OCI-LY1 (cell line): ENCODE results near the gene IL3.

Experiments used
- H2AFZ ChIP-seq: fragments of 200-600 bp; sonication (generic), shearing (Covaris generic); 2 replicates; pipeline ENCODE4 v1.6.0; 2014; ENCODE audit warnings: antibody characterized with exemption, mild to moderate bottlenecking, low read length
- H3F3A ChIP-seq: fragments of 200-600 bp; sonication (generic), shearing (Covaris generic); 2 replicates; pipeline ENCODE4 v1.6.0; 2014; ENCODE audit warnings: mild to moderate bottlenecking, antibody characterized with exemption, low read length, moderate library complexity; ENCODE audit not compliant: insufficient read depth
- H3K27ac ChIP-seq: fragments of 200-600 bp; sonication (generic); 2 replicates; pipeline ENCODE4 v1.5.1; 2014; ENCODE audit warnings: low read length, mixed run types, mild to moderate bottlenecking, low read depth; ENCODE audit not compliant: poor library complexity, severe bottlenecking
- H3K27me3 ChIP-seq: fragments of 200-600 bp; sonication (generic); 2 replicates; pipeline ENCODE4 v1.6.0; 2014; ENCODE audit warnings: antibody characterized with exemption, mild to moderate bottlenecking, low read length, moderate library complexity; ENCODE audit not compliant: insufficient read depth
- H3K36me3 ChIP-seq: fragments of 200-600 bp; sonication (generic); 2 replicates; pipeline ENCODE4 v1.6.1; 2014; ENCODE audit warnings: mild to moderate bottlenecking, antibody characterized with exemption, low read length, moderate library complexity, mixed read lengths; ENCODE audit not compliant: insufficient read depth
- H3K4me1 ChIP-seq: fragments of 200-600 bp; sonication (generic); 2 replicates; pipeline ENCODE4 v1.5.1; 2014; ENCODE audit warnings: mild to moderate bottlenecking, low read length, moderate library complexity; ENCODE audit not compliant: insufficient read depth, severe bottlenecking
- H3K4me2 ChIP-seq: fragments of 200-600 bp; sonication (generic), shearing (Covaris generic); 2 replicates; pipeline ENCODE4 v1.6.1; 2014; ENCODE audit warnings: low read length
- H3K4me3 ChIP-seq: fragments of 200-600 bp; sonication (generic); 2 replicates; pipeline ENCODE4 v1.5.1; 2014; ENCODE audit warnings: low read length, low read depth, mild to moderate bottlenecking, mixed read lengths; ENCODE audit not compliant: poor library complexity, severe bottlenecking
- H3K79me2 ChIP-seq: fragments of 200-600 bp; shearing (Covaris generic); 2 replicates; pipeline ENCODE4 v1.6.1; 2016; ENCODE audit warnings: mixed run types, low read length, mixed read lengths; ENCODE audit not compliant: insufficient read depth
- H3K9ac ChIP-seq: fragments of 200-600 bp; sonication (generic), shearing (Covaris generic); 2 replicates; pipeline ENCODE4 v1.6.1; 2014; ENCODE audit warnings: mild to moderate bottlenecking, low read length, mixed read lengths
- H3K9me2 ChIP-seq: fragments of 200-600 bp; sonication (generic), shearing (Covaris generic); 2 replicates; pipeline ENCODE4 v1.6.1; 2014; ENCODE audit warnings: low read depth, mild to moderate bottlenecking, low read length, mixed read lengths
- H3K9me3 ChIP-seq: fragments of 200-600 bp; shearing (Covaris generic); 2 replicates; pipeline ENCODE4 v1.6.1; 2014; ENCODE audit warnings: low read length, mixed read lengths
- H4K20me1 ChIP-seq: fragments of 200-600 bp; sonication (generic), shearing (Covaris generic); 2 replicates; pipeline ENCODE4 v1.6.0; 2016; ENCODE audit warnings: mild to moderate bottlenecking, low read length; ENCODE audit not compliant: insufficient read depth
- CTCF ChIP-seq: fragments of 200-600 bp; sonication (generic), shearing (Covaris generic); IDR thresholded peaks from 2 replicates; pipeline ENCODE4 v1.5.1; 2017; ENCODE audit warnings: mild to moderate bottlenecking, antibody characterized with exemption, low read length, moderate library complexity, mixed read lengths
- EZH2 ChIP-seq: fragments of 200-600 bp; sonication (generic), shearing (Covaris generic); IDR thresholded peaks from 2 replicates; pipeline ENCODE4 v1.8.0; 2017; ENCODE audit warnings: borderline replicate concordance, mixed run types, mild to moderate bottlenecking, antibody characterized with exemption, low read length, moderate library complexity, mixed read lengths

IL3 gene

GRCh38 chr5:132026516-132027008 is 33.9 kb upstream of the IL3 start:
- Histone ChIP-seq H3K9me2 (no peaks in the 10 kb centered on the region), H4K20me1 (no peaks in the 10 kb centered on the region), H3K9ac (no peak overlapping the region), H3K9me3 (no peaks in the 10 kb centered on the region), H3K4me3 (no peak overlapping the region), H3K27ac (no peak overlapping the region), H3K4me1 (no peaks in the 10 kb centered on the region), H3K36me3 (no peaks in the 10 kb centered on the region), H3F3A (no peaks in the 10 kb centered on the region), H3K27me3 (no peaks in the 10 kb centered on the region), H3K4me2 (no peak overlapping the region), H2AFZ (no peak overlapping the region), H3K79me2 (no peaks in the 10 kb centered on the region)
- TF ChIP-seq EZH2: no peak
- no peak for TF ChIP-seq CTCF

GRCh38 chr5:132027027-132027426 is 33.4 kb upstream of the IL3 start:
- no peak overlapping the region for H3K27ac ChIP-seq
- H3K4me3 ChIP-seq: no peak overlapping the region
- no peaks in the 10 kb centered on the region for H3F3A ChIP-seq
- no peaks in the 10 kb centered on the region for H3K9me2 ChIP-seq
- H2AFZ ChIP-seq: no peak overlapping the region
- no peak overlapping the region for H3K9ac ChIP-seq
- no peaks in the 10 kb centered on the region for H3K27me3 ChIP-seq
- TF ChIP-seq CTCF (no peak), EZH2 (no peak)
- H3K9me3 ChIP-seq: no peaks in the 10 kb centered on the region
- H3K36me3 ChIP-seq: no peaks in the 10 kb centered on the region
- no peak overlapping the region for H3K4me2 ChIP-seq
- H3K4me1 ChIP-seq: no peaks in the 10 kb centered on the region
- H3K79me2 ChIP-seq: no peaks in the 10 kb centered on the region
- no peaks in the 10 kb centered on the region for H4K20me1 ChIP-seq

- H3K27ac ChIP-seq: no peak overlapping the region
- no peaks in the 10 kb centered on the region for H4K20me1 ChIP-seq
- no peaks in the 10 kb centered on the region for H3F3A ChIP-seq
- H3K4me1 ChIP-seq: no peaks in the 10 kb centered on the region
- no peaks in the 10 kb centered on the region for H3K27me3 ChIP-seq
- H3K9ac ChIP-seq: no peak overlapping the region
- no peak overlapping the region for H3K4me2 ChIP-seq
- H3K9me2 ChIP-seq: no peaks in the 10 kb centered on the region
- TF ChIP-seq EZH2 (no peak), CTCF (no peak)
- H3K9me3 ChIP-seq: no peaks in the 10 kb centered on the region
- no peak overlapping the region for H3K4me3 ChIP-seq
- no peaks in the 10 kb centered on the region for H3K36me3 ChIP-seq
- H3K79me2 ChIP-seq: no peaks in the 10 kb centered on the region
- no peak overlapping the region for H2AFZ ChIP-seq
Measured at GRCh38 chr5:132029609-132030330, 30.7 kb upstream of the IL3 start.
